Measurements from ENCODE around the gene SYT17.
"Not testable (repeated sequence)": the region's sequence is repeated elsewhere in the genome, so short reads cannot be mapped to it uniquely, and the experiment has no call there.

The SYT17 gene

GRCh38 chr16:19174478-19174877, 6.4 kb downstream of the SYT17 start:
- no peak for FAIRE-seq

- FAIRE-seq: no peak
These were observed 7.6 kb downstream of the SYT17 start for GRCh38 chr16:19175492-19176262.

GRCh38 chr16:19177111-19177739, 9.2 kb downstream of the SYT17 start:
- no peak for FAIRE-seq

GRCh38 chr16:19179546-19180490, 11.8 kb downstream of the SYT17 start:
- no peak for FAIRE-seq

GRCh38 chr16:19180741-19181140, 12.7 kb downstream of the SYT17 start:
- no peak for FAIRE-seq

- FAIRE-seq: no peak
These were observed 14.4 kb downstream of the SYT17 start for GRCh38 chr16:19182481-19182880.

- no peak for FAIRE-seq
These were observed 15.1 kb downstream of the SYT17 start for GRCh38 chr16:19183187-19183586.

- FAIRE-seq: no peak
These were observed 16.9 kb downstream of the SYT17 start for GRCh38 chr16:19184823-19185509.

GRCh38 chr16:19185510-19185851, 17.4 kb downstream of the SYT17 start:
- FAIRE-seq: no peak

GRCh38 chr16:19186408-19186807, 18.4 kb downstream of the SYT17 start:
- FAIRE-seq: no peak

- not testable (repeated sequence) for FAIRE-seq
These were observed 19.9 kb downstream of the SYT17 start for GRCh38 chr16:19187961-19188360.

- FAIRE-seq: no peak
These were observed 20.4 kb downstream of the SYT17 start for GRCh38 chr16:19188406-19188805.

- FAIRE-seq: no peak
These were observed 24.8 kb downstream of the SYT17 start for GRCh38 chr16:19192865-19193264.

GRCh38 chr16:19196871-19197270, 28.8 kb downstream of the SYT17 start:
- no peak for FAIRE-seq

GRCh38 chr16:19203374-19203966, 35.4 kb downstream of the SYT17 start:
- FAIRE-seq: no peak

GRCh38 chr16:19210280-19210924, 42.4 kb downstream of the SYT17 start:
- FAIRE-seq: no peak

- FAIRE-seq: no peak
These were observed 42.9 kb downstream of the SYT17 start for GRCh38 chr16:19210968-19211367.

GRCh38 chr16:19212059-19212458, 44.0 kb downstream of the SYT17 start:
- FAIRE-seq: no peak

GRCh38 chr16:19213885-19214284, 45.8 kb downstream of the SYT17 start:
- FAIRE-seq: no peak

GRCh38 chr16:19215705-19216104, 47.7 kb downstream of the SYT17 start:
- FAIRE-seq: no peak

- no peak for FAIRE-seq
These were observed 50.5 kb downstream of the SYT17 start for GRCh38 chr16:19218581-19218980.

GRCh38 chr16:19219836-19220235, 51.8 kb downstream of the SYT17 start:
- no peak for FAIRE-seq
